Ramos (cell line): ENCODE results near the gene PLAAT5.
"Not testable (repeated sequence)": the region's sequence is repeated elsewhere in the genome, so short reads cannot be mapped to it uniquely, and the experiment has no call there.

Source experiments
- in situ Hi-C: fragments of 300-500 bp; cut with MboI; formaldehyde crosslinking; loops from one replicate; pipeline ENCODE4 v1.14.3; 2022; ENCODE audit warnings: low sequenced_read_pairs; ENCODE audit not compliant: unreplicated experiment

Gene PLAAT5

GRCh38 chr11:63490551-63491239, at the start of gene PLAAT5:
TSS of gene PLAAT5 (minus strand) at chr11:63491167. CDS start at chr11:63491034, 133 bp downstream.
- in situ Hi-C loops, result no loop called here

- in situ Hi-C loops, result no loop called here
Measured at GRCh38 chr11:63537293-63538101, 46.5 kb upstream of the PLAAT5 start.

- in situ Hi-C loops, result no loop called here
Measured at GRCh38 chr11:63536669-63537292, 45.8 kb upstream of the PLAAT5 start, which contains the start of gene PLAAT4. TSS of gene PLAAT4 (plus strand) at chr11:63536808. CDS start at chr11:63536869, 61 bp downstream.

DNA sequence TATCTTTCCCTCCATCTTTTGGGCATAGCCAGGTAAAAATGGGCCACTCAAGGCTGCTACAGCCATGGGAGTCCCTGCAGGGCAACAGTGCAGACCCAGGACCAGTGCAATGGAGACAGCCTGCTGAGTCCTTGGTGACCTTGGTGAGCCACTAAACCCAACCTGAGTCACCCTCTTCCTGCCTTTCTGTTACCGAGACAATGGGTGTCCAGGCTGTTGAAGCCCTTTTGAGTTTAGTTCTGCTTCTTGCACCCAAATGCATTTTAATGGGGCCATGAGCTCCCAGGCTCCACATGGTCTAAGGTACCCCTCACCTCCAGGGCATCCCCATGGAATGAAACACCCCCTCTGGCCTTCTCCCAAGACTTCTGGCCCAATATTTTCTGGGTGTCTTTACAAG, 44.8 kb upstream of the PLAAT5 start:
- in situ Hi-C loops, result no loop called here

DNA sequence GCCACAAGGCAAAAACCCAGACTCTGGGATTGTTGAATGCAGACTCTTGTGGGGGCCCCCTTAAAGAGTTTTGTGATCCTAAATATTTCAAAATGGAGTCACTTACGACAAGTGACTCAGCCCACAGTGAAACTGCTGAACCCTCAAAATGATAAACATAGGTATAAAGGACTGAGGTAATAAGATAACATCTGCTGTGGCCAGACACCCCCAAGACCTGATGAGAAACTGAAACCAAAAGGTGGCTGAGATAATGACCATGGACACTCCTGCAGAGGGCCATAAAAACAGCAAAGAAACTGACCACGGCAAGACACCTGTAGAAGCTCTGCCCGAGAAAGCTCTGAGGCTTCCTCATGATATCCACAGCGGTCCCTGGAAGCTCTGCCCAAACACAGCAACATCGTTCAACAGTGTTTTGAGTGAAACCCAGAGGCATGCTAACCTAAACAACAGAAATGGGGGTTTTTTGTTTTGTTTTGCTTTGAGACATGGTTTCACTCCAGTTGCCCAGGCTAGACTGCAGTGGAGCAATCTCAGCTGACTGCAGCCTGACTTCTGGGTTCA, 44.0 kb upstream of the PLAAT5 start:
- in situ Hi-C loops, result no loop called here

DNA sequence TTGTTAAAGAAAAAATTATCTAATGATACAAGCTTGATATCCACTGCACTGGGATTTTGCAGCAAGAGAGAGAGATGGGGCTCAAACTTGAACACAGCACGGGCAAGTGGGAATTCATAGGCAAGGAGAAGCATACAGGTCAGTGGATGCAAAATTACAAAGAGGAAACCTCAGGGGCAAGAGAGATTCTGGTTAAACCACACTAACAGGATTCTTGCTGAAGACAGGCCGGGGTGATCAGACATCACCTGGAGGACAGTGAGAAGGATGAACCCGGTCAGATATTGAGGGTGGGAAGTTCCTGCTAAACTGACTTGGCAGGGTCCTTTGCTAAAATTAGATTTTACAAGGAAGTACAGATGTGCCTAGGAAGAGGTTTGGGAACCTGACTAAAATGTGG, 43.1 kb upstream of the PLAAT5 start:
- in situ Hi-C loops, result no loop called here

DNA sequence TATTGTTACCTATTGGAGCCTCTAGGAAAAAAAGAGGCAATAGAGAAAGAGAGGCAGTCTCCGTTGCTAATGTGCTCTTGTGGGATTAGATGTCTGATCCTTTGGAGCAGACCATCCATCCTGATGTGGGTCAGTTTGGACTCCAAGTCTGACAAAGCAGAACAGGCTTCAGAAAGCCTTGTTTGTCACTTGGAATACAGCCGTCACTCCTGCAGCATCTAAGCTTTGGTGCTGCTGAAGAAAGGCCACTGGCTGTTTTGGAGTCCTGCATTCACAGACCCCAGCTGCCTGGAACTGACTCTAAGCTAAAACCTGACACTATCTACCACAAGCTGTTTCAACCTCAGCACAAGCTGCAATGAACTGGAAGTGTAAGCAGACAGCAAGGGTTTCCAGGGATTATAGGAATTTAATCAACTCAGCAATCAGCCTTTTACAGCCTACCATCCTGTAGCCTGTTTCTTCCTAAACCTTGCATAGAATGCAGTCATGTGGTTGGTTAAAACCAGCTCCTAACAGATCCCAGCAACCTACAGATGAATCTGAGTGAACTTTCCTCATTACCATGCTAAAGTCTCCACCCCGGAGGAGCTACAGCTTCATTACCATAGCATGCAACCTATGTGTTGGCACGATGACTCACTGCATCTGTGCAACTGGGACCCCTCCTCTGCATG, 42.0 kb upstream of the PLAAT5 start:
- in situ Hi-C loops, result no loop called here

DNA sequence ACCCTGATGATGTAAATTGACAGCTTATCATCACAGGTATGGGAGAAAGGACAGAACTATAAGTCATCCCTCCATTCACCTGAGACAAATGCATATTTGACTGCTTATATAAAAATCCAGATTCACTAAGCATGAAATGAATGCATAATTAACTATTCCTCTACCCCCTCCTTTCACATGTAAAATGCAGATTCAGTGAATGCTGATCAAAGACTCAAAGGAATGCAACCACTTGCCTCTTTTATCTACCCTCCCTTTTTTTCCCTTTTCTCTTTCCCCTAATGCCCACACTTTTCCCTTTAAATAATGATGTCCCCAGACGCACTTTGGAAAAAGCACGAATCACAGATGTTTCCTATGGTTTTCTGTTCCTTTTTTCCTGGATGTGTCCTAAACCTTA, 41.1 kb upstream of the PLAAT5 start:
- in situ Hi-C loops, result no loop called here

GRCh38 chr11:63531074-63531792, 40.3 kb upstream of the PLAAT5 start:
- in situ Hi-C loops, result not testable (repeated sequence)

GRCh38 chr11:63530021-63530420, 39.1 kb upstream of the PLAAT5 start:
- in situ Hi-C loops, result no loop called here

- in situ Hi-C loops, result not testable (repeated sequence)
Measured at GRCh38 chr11:63529373-63529772, 38.4 kb upstream of the PLAAT5 start.

DNA sequence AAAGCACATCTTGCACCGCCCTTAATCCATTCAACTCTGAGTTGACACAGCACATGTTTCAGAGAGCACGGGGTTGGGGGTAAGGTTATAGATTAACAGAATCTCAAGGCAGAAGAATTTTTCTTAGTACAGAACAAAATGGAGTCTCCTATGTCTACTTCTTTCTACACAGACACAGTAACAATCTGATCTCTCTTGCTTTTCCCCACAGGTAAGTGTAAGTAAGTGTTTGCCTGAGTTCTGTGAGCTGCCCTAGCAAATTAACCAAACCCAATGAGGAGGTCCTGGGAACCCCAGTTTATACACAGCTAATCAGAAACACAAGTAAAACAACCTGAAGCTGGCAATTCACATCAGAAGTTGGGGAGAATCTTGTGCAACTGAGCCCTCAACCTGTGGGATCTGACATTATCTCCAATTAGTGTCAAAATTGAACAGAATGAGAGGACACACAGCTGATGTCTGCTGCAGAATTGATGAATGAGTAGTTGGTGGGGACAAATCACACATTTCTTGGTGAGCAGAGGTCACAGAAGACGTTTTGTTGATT, 37.8 kb upstream of the PLAAT5 start:
- in situ Hi-C loops, result not testable (repeated sequence)

DNA sequence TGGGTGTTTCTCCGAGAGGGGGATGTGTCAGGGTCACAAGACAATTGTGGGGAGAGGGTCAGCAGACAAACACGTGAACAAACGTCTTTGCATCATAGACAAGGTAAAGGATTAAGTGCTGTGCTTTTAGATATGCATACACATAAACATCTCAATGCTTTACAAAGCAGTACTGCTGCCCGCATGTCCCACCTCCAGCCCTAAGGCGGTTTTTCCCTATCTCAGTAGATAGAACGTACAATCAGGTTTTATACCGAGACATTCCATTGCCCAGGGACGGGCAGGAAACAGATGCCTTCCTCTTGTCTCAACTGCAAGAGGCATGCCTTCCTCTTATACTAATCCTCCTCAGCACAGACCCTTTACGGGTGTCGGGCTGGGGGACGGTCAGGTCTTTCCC, 37.2 kb upstream of the PLAAT5 start:
- in situ Hi-C loops, result not testable (repeated sequence)

GRCh38 chr11:63527667-63528066, 36.7 kb upstream of the PLAAT5 start:
- in situ Hi-C loops, result no loop called here

DNA sequence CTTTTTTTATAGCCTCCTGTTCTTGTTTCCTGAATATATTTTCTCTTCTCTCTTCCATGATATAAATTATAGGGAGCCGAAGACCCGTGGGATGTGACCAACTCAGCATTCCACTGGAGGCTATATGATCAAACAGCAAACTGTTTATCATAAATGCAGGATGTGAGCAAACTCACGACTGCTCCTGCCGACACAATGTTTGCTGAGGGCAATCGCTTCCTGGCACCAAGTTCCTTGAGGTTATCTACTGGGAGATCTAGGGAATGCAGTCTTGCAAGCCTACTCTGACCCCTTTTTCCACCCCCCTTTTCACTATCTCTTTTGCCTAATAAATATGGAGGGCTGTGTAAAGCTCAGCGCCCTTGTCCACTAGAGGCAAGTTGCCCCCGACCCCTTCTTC, 32.2 kb upstream of the PLAAT5 start:
- in situ Hi-C loops, result no loop called here

DNA sequence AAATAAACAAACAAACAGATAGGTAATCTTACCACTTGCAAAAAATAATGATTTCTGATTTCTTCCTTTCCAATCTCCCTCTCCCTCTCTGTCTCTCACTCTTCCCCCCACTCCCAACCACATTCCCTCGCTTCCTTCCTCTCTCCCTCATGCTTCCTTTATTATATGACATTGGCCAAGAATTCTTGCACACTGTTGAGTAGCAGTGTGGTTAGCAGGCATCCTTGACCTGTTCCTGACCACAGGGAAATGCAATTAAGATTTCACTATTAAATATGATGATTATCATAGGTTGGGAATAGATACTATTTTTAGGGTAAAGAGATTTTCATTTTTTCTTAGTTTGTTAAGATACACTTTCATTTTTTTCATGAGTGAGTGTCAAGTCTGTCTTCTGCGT, 30.9 kb upstream of the PLAAT5 start:
- in situ Hi-C loops, result no loop called here

- in situ Hi-C loops, result no loop called here
Measured at GRCh38 chr11:63520606-63521170, 29.7 kb upstream of the PLAAT5 start.

DNA sequence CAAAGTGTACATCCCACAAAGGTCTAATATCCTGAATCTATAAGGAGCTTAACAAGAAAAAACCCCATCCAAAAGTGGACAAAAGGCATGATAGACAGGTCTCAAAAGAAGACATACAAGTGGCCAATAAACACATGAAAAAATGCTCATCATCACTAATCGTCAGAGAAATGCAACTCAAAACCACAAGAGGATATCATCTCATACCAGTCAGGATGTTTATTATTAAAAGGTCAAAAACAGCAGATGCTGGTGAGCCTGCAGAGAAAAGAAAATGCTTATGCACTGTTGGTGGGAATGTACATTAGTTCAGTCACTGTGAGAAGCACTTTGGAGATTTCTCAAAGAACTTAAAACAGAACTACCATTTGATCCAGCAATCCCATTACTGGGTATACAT, 27.6 kb upstream of the PLAAT5 start:
- in situ Hi-C loops, result no loop called here

GRCh38 chr11:63517156-63517555, 26.2 kb upstream of the PLAAT5 start:
- in situ Hi-C loops, result no loop called here
